Loucy (cell line): ENCODE data around the gene RAPGEF1.

Source experiments
- CTCF ChIP-seq: fragments of 200-600 bp; sonication (generic); conservative IDR thresholded peaks from 2 replicates; pipeline ENCODE4 v1.5.1; 2014; ENCODE audit warnings: mild to moderate bottlenecking, antibody characterized with exemption, low read length
- EZH2phosphoT487 ChIP-seq: fragments of 200-600 bp; IDR thresholded peaks from 2 replicates; pipeline ENCODE4 v1.6.1; 2018; ENCODE audit warnings: antibody characterized with exemption, mild to moderate bottlenecking, moderate library complexity, borderline replicate concordance

DNA sequence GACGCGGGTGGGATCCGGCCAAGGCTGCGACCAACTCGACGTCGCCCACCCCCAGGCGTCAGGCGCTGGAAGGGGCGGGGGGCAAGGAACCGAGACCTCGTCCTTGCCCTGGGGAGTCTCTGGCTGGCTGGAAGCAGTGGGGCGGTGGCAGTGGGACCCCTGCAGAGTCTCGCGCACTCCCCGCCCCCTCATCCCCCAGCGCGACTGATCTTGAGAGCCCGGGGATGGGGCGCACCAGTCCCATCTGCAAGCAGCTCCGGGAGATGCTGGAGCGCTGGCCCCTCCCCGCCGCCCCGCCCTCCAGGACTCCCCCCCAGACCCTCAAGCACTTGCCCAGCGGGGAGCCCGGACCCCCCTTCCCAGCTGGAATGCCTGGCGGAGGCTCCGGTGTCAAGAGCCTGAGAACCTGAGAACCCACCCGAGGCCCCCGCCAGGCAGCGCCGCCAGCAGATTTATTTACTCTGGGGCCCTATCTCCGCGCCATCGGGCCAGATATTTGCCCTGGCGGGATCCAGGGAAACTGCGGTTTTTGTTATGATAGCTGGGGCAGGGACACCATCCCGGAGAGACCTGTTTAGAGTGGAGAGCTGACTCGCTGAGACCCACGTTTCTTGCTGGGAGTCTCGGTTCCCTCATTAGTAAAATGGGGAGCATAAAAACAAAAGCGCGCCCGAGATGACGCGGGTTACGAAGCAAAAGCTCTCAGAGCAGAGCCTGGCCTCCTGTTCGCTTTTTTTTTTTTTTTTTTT lies 193.4 kb downstream of the RAPGEF1 start:
- TF ChIP-seq CTCF: no peak
- no peak for TF ChIP-seq EZH2phosphoT487
